SK-N-MC (cell line): ENCODE results near the gene NUBPL.

Source experiments
- EZH2 ChIP-seq: fragments of 200-600 bp; sonication (generic); IDR thresholded peaks from one replicate; pipeline ENCODE4 v1.6.1; 2017; ENCODE audit warnings: antibody characterized with exemption
- POLR2AphosphoS5 ChIP-seq: IDR thresholded peaks from 2 replicates; pipeline ENCODE4 v1.6.1; 2012; ENCODE audit warnings: mild to moderate bottlenecking, low read depth, low read length, borderline replicate concordance

- TF ChIP-seq EZH2: no peak
- TF ChIP-seq POLR2AphosphoS5: no peak
Observed at GRCh38 chr14:31700282-31701074, 139.3 kb downstream of the NUBPL start.
